ENCODE results near the gene NEDD9.

DNA sequence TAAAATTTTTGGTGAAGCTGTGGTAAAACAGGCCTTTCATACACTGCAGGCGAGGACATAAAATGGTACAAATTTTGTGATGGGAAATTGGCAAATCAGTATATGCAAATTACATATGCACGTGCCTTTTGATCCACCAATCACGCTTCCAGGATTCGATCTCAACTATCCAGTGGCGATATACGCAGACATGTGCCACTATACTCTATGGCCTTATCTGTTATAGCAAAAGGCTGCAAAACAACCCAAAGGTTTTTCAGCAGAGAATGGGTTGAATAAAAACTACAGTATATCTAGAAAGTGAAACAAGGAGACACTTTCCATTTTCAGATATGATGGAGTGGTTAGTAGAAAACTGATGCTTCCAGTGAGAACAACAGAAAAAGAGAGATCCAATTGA, 79.0 kb downstream of the NEDD9 start:
- TF ChIP-seq, protein P1, sequence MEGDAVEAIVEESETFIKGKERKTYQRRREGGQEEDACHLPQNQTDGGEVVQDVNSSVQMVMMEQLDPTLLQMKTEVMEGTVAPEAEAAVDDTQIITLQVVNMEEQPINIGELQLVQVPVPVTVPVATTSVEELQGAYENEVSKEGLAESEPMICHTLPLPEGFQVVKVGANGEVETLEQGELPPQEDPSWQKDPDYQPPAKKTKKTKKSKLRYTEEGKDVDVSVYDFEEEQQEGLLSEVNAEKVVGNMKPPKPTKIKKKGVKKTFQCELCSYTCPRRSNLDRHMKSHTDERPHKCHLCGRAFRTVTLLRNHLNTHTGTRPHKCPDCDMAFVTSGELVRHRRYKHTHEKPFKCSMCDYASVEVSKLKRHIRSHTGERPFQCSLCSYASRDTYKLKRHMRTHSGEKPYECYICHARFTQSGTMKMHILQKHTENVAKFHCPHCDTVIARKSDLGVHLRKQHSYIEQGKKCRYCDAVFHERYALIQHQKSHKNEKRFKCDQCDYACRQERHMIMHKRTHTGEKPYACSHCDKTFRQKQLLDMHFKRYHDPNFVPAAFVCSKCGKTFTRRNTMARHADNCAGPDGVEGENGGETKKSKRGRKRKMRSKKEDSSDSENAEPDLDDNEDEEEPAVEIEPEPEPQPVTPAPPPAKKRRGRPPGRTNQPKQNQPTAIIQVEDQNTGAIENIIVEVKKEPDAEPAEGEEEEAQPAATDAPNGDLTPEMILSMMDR (IDR thresholded peaks at IDR 0.05; ENCODE audit: low read depth, low read length), result no peak
- TF ChIP-seq POLR2A (IDR thresholded peaks at IDR 0.05; ENCODE audit: extremely low read depth, insufficient read length) (no peak), MYC (IDR thresholded peaks at IDR 0.05; ENCODE audit: low read depth, low read length) (no peak)
- TF ChIP-seq, protein P2, sequence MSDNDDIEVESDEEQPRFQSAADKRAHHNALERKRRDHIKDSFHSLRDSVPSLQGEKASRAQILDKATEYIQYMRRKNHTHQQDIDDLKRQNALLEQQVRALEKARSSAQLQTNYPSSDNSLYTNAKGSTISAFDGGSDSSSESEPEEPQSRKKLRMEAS (IDR thresholded peaks at IDR 0.05; ENCODE audit: low read depth, low read length), result no peak

Data from NB4 (cell line).